ENCODE data around the gene GSG1L. TPM values are rescaled to one million over a fixed set of nuclear protein-coding genes. Genes with fewer than 3 reads are reported as not detected.

Gene GSG1L
- total RNA-seq, 4 donors from 2014 or later, result not detected

DNA sequence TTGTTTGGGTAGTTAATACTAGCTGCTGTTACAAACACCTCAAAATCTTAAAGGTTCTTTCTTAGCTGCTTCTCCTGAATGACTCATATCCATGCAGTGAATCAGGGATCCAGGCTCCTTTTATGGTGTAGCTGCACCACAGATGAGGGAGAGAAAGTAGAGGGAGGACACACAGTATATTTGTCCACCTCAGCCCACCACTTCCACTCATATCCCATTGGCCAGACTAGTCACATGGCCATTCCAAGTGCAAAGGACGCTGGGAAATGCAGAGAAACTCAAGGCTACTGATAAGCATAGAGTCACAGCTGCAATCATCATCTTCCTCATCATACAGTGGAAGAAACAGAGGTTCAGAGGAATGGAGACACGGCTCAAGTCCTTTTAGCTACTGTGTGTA, 63.8 kb downstream of the GSG1L start:
- no peaks in the 10 kb centered on the region for H3K36me3 ChIP-seq
- H3K4me3 ChIP-seq, result no peak overlapping the region
- no peaks in the 10 kb centered on the region for H3K27me3 ChIP-seq
- no peaks in the 10 kb centered on the region for H3K9me3 ChIP-seq
- no peaks in the 10 kb centered on the region for H3K4me1 ChIP-seq
- TF ChIP-seq POLR2A (IDR thresholded peaks at IDR 0.05), result no peak
- TF ChIP-seq, protein P1, sequence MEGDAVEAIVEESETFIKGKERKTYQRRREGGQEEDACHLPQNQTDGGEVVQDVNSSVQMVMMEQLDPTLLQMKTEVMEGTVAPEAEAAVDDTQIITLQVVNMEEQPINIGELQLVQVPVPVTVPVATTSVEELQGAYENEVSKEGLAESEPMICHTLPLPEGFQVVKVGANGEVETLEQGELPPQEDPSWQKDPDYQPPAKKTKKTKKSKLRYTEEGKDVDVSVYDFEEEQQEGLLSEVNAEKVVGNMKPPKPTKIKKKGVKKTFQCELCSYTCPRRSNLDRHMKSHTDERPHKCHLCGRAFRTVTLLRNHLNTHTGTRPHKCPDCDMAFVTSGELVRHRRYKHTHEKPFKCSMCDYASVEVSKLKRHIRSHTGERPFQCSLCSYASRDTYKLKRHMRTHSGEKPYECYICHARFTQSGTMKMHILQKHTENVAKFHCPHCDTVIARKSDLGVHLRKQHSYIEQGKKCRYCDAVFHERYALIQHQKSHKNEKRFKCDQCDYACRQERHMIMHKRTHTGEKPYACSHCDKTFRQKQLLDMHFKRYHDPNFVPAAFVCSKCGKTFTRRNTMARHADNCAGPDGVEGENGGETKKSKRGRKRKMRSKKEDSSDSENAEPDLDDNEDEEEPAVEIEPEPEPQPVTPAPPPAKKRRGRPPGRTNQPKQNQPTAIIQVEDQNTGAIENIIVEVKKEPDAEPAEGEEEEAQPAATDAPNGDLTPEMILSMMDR (IDR thresholded peaks at IDR 0.05), result no peak
- no peak overlapping the region for H3K27ac ChIP-seq
- no peak for DNase-seq

DNA sequence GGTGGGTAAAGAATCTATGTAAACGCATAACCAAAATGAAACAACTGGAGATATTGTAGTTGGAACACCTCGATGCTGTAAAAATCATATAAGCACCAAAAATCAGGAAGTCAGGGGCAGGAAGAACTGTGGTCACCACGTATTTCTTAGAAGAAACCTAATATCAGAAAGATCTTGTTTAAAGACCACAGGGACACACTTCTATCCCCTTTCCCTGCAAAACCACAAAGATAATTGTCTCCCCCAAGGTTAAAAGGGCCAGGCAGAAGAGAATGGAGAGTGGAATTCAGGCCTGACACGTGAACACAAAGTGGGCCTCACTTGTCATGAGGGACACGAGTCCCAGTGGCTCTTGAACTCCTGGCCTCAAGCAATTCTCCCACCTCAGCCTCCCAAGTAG, 68.1 kb downstream of the GSG1L start:
- Histone ChIP-seq H3K36me3 (no peaks in the 10 kb centered on the region), H3K9me3 (no peaks in the 10 kb centered on the region), H3K27me3 (no peaks in the 10 kb centered on the region), H3K4me1 (no peaks in the 10 kb centered on the region), H3K27ac (no peak overlapping the region), H3K4me3 (no peak overlapping the region)
- DNase-seq, result no peak
- TF ChIP-seq POLR2A (IDR thresholded peaks at IDR 0.05), result no peak
- TF ChIP-seq, protein P1 (IDR thresholded peaks at IDR 0.05), result no peak

DNA sequence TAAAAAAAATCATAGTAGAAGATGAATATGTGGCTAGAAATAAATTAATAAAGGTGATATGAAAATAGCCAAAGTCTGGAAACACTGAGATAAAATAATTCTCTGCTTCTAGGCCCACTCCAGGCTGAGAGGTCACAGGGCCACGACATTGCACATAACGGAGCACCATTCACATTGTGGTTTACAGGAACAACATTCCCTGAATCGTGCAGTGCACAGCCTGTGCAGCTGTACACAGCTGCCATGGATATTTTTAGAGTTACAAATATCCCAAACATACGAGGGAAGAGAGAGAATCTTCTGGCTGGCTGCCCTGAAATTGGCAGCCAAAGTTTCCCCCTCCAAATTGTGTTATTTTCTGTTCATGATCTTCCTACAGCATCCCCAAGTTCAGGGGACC, 68.8 kb downstream of the GSG1L start:
- Histone ChIP-seq H3K27me3 (no peaks in the 10 kb centered on the region), H3K4me3 (no peak overlapping the region), H3K4me1 (no peaks in the 10 kb centered on the region), H3K36me3 (no peaks in the 10 kb centered on the region), H3K27ac (no peak overlapping the region), H3K9me3 (no peaks in the 10 kb centered on the region)
- TF ChIP-seq POLR2A (IDR thresholded peaks at IDR 0.05), result no peak
- TF ChIP-seq, protein P1 (IDR thresholded peaks at IDR 0.05), result no peak
- no peak for DNase-seq

DNA sequence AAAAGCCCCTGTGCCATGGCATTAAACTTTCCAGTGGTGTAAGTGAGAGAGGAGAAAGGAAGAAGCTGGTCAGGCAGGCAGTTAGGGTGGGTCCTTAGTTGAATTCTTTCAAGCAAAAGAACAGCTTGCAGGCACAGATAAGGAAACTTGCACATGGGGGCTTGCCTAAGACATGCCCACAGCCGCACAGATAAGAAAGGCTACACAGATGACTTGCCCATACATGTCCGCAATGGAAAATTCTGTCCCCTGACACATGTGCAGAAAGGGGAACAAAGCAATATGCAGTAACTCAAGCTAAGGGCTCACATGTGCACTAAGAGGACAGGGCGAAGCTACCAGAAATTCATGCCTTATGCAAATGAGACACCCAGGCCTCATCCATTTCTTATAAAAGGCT, 69.9 kb downstream of the GSG1L start:
- H3K36me3 ChIP-seq, result no peaks in the 10 kb centered on the region
- no peaks in the 10 kb centered on the region for H3K27me3 ChIP-seq
- TF ChIP-seq, protein P1 (IDR thresholded peaks at IDR 0.05), result no peak
- TF ChIP-seq POLR2A (IDR thresholded peaks at IDR 0.05), result no peak
- H3K27ac ChIP-seq, result no peak overlapping the region
- peak in 1 of 3 donors; percentile 4 for DNase-seq
- no peak overlapping the region for H3K4me3 ChIP-seq
- H3K9me3 ChIP-seq, result no peaks in the 10 kb centered on the region
- H3K4me1 ChIP-seq, result no peaks in the 10 kb centered on the region

DNA sequence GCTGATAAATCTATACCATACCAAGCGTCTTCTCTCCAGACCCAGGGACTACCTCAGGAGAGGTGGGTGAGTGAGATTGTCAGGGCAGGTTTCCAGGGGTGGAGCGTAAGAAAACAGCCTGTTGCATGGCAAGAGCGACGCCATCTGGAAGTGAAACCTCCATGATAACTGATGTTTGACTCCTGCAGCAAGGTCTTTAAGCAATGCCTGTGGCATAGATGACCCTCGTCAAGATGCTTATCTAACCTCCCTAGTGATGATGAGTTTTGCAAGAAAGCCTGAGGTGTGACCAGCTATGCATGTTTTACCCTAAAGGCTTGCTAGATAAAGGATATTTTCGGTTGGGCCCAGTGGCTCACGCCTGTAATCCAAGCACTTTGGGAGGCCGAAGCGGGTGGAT, 71.6 kb downstream of the GSG1L start:
- peak in 1 of 3 donors; percentile 4 for DNase-seq
- Histone ChIP-seq H3K4me3 (no peak overlapping the region), H3K9me3 (no peaks in the 10 kb centered on the region), H3K36me3 (no peaks in the 10 kb centered on the region), H3K27ac (no peak overlapping the region), H3K27me3 (no peaks in the 10 kb centered on the region), H3K4me1 (no peaks in the 10 kb centered on the region)
- TF ChIP-seq, protein P1 (IDR thresholded peaks at IDR 0.05), result no peak
- no peak for TF ChIP-seq POLR2A (IDR thresholded peaks at IDR 0.05)

DNA sequence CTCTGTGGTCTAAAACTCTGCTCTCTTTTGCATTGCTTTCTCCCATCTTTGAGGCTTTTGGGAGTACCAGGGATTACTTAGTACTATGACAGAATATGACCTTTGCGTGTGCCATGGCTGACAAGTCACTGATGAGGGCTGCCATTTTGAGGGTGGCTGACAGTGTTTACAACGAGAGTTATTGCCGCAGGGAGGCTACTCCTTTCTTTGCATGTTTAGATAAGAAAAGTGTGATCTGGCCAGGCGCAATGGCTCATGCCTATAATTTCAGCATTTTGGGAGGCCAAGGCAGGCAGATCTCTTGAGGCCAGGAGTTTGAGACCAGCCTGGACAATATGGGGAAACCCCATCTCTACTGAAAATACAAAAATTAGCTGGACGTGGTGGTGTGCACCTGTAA, 77.5 kb downstream of the GSG1L start:
- peak in 1 of 3 donors; percentile 6 for DNase-seq
- H3K27me3 ChIP-seq, result no peaks in the 10 kb centered on the region

More for the DNA sequence above, 77.5 kb downstream of the GSG1L start:
- TF ChIP-seq, protein P1 (IDR thresholded peaks at IDR 0.05), result no peak
- TF ChIP-seq POLR2A (IDR thresholded peaks at IDR 0.05), result no peak
- Histone ChIP-seq H3K36me3 (no peaks in the 10 kb centered on the region), H3K9me3 (no peaks in the 10 kb centered on the region), H3K4me1 (no peaks in the 10 kb centered on the region), H3K4me3 (no peak overlapping the region), H3K27ac (no peak overlapping the region)
